ENCODE data around the gene OR52B2.
"Not testable (repeated sequence)": the region's sequence is repeated elsewhere in the genome, so short reads cannot be mapped to it uniquely, and the experiment has no call there.

The OR52B2 gene

GRCh38 chr11:6151117-6151516 is 19.0 kb downstream of the OR52B2 start:
- DNase-seq, result no peak

DNA sequence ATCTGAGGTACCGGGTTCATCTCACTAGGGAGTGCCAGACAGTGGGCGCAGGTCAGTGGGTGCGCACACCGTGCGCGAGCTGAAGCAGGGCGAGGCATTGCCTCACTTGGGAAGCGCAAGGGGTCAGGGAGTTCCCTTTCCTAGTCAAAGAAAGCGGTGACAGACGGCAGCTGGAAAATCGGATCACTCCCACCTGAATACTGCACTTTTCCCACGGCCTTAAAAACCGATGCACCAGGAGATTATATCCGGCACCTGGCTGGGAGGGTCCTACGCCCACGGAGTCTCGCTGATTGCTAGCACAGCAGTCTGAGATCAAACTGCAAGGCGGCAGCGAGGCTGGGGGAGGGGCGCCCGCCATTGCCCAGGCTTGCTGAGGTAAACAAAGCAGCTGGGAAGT is 26.4 kb downstream of the OR52B2 start:
- not testable (repeated sequence) for DNase-seq

- no peak for DNase-seq
Measured at GRCh38 chr11:6142936-6143335, 27.2 kb downstream of the OR52B2 start.

GRCh38 chr11:6135936-6136335 is 34.2 kb downstream of the OR52B2 start:
- DNase-seq, result not testable (repeated sequence)

DNA sequence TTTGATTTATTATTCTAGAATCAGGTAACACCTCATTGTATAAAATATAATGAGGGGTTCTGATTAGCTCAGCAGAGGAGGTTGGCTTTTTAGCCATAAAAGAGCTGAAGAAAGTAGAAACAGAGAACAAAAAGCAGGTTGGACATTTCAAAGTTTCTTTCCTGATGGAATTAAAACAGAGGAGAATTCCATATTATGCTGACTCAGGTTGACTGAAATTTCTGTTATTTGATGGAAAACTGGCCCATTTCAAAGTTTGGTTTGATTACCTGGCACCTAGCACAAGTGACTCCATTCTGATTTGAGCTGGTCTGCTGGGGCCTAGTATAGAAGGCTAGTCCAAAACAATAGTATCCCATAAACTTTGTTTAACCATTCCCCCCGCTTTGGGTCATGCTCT is 37.7 kb downstream of the OR52B2 start:
- no peak for DNase-seq

GRCh38 chr11:6129635-6130034 is 40.5 kb downstream of the OR52B2 start:
- no peak for DNase-seq

- DNase-seq, result no peak
Measured at GRCh38 chr11:6129011-6129410, 41.1 kb downstream of the OR52B2 start.

DNA sequence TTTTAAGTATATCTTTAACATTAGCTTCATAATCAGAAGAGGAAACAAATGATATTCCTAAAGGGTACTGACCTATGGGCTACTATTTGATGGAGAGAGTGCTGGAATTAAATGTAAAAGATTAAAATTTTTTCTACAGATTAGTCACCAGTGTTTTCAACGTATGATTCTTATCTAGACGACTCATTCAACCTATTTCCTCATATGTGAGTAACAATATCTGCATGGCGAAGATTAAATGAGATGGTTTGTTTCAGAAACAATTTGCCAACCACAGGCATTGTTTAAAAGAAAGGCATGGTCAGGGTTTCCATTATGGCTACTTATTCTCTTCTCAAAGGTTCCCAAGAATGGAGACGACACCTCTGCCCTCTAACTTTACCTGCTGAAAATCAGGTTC is 42.2 kb downstream of the OR52B2 start:
- DNase-seq, result no peak

- no peak for DNase-seq
Measured at GRCh38 chr11:6124245-6124644, 45.9 kb downstream of the OR52B2 start.
